C4-2B (cell line): Measurements from ENCODE around the gene TPCN2.

Source experiments
- H3K27ac ChIP-seq: fragments of 450-650 bp; 2 replicates; pipeline ENCODE4 v1.5.1; 2017
- ZFX ChIP-seq: fragments of 450-650 bp; IDR thresholded peaks from 2 replicates; pipeline ENCODE4 v1.6.1; 2017
- TF ChIP-seq, protein P1 (sequence below): fragments of 450-650 bp; conservative IDR thresholded peaks from 2 replicates; pipeline ENCODE4 v1.5.1; 2017; ENCODE audit warnings: mild to moderate bottlenecking

The TPCN2 gene

DNA sequence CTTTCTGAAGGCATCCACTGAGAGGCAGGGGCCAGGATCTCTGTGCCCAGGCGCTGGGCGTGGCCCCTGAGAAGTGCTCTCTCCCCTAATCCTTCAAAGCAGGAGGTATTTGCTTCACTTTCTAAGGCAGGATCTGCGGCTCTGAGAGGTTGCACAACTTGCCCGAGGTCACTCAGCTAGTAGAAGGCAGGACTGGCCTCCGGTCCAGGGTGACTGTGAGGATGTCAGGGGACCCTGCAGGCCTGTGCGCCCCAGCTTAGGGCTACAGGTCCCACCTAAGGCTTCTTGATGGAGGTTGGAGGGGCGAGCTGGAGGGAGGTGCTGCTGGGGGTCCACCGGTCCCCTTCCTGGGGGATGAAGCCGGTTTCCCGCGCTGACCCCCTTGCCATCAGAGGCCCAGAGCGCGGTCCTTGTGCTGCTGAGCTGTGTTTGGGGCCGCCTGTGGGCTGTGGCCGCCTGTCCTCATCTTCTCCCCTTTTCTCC lies 108.0 kb downstream of the TPCN2 start:
- no peak overlapping the region for H3K27ac ChIP-seq

DNA sequence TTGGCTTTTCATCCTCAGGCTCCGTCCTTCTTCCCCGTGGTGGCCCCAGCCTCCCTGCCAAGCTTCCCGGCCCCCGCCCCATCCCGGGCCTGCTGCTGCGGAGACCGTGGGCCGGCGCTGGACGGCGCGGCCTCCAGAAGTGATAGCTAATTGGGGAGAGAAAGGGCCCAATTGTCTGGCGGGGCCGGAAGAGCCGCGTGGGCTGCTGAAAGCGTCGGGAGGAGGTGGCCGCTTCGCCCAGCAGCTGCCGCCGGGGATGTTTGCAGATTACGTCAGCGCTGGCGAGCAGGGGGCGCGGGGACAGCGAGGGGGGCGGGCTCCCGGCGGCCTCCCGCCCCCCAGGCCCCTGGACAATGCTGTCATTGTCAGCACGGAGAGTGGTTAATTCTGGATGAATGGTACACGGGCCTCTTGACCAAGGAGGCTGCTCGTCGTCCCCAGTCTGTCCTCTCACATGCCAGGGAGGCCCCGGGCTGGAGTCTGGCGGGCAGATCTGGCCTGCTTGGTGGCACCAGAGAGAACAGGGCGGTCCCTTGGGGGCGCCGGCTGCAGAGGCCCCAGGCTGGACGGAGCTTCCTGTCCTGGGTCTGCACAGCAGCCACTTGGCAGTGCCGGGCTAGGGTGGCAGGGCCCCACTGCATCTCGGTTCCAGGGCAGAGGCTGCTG lies 108.6 kb downstream of the TPCN2 start:
- no peak for TF ChIP-seq ZFX
- TF ChIP-seq, protein P1, sequence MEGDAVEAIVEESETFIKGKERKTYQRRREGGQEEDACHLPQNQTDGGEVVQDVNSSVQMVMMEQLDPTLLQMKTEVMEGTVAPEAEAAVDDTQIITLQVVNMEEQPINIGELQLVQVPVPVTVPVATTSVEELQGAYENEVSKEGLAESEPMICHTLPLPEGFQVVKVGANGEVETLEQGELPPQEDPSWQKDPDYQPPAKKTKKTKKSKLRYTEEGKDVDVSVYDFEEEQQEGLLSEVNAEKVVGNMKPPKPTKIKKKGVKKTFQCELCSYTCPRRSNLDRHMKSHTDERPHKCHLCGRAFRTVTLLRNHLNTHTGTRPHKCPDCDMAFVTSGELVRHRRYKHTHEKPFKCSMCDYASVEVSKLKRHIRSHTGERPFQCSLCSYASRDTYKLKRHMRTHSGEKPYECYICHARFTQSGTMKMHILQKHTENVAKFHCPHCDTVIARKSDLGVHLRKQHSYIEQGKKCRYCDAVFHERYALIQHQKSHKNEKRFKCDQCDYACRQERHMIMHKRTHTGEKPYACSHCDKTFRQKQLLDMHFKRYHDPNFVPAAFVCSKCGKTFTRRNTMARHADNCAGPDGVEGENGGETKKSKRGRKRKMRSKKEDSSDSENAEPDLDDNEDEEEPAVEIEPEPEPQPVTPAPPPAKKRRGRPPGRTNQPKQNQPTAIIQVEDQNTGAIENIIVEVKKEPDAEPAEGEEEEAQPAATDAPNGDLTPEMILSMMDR, result no peak
- H3K27ac ChIP-seq, result no peak overlapping the region

More for the DNA sequence above, 108.0 kb downstream of the TPCN2 start:
- TF ChIP-seq, protein P1, result no peak
- TF ChIP-seq ZFX, result no peak

DNA sequence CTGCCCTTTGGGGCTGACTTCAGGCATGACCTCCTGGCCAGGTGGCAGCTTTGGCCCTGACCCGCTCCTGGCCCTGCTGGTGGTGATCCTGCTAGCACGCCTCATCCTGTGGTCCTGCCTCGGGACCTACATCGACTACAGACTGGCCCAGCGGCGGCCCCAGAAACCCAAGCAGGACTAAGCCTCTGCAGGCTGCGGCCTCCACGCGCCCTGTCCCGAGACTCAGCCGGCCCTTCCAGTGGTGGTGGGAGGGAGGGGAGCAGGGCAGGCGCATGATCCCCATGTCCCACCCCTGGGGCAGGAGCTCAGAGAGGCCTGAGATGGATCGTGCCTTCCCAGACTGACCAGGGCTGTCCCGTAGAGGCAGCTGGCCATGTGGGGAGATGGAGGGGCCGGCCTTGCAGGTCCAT lies 109.1 kb downstream of the TPCN2 start:
- H3K27ac ChIP-seq, result no peak overlapping the region
- TF ChIP-seq, protein P1, result no peak

DNA sequence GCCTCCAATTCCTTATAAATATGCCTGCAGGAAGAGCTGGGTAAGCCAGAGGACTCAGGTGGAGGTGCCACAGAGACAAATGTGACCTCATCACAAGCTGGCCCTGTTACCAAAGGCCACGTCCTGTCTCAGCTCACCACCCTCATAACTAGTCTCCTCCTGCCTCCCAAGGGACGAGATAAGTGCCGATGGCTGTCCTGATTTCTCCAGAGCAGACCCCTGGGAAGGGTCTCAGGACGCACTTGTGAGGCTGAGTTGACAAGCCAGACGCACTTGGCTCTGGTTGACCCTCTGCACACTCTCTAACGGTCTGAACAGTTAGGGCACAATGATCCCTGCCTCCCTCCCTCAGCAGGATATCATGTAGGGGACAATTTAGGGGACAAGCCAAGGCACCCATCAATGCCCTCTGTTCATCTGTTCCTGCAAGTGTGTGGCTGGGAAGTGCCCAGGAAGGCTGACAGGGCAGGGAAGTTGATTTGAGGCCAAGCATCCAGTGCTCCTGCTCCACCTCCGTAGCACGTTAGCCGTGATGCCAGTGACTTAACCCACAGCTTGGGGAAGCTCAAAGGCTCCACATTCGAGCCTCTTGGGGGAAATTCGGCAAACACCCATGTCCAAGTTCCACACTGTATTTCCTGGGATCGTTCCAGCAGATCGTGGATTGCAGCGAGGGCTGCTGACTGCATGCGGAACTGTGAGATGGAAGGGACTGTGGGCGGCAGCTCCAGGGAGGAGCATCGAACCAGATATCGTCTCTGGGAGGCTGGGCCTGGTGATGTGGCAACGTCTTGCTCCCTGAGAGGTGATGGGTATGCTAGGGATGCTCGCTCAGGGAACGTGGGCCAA lies 109.8 kb downstream of the TPCN2 start:
- TF ChIP-seq, protein P1, result no peak
- no peak overlapping the region for H3K27ac ChIP-seq

DNA sequence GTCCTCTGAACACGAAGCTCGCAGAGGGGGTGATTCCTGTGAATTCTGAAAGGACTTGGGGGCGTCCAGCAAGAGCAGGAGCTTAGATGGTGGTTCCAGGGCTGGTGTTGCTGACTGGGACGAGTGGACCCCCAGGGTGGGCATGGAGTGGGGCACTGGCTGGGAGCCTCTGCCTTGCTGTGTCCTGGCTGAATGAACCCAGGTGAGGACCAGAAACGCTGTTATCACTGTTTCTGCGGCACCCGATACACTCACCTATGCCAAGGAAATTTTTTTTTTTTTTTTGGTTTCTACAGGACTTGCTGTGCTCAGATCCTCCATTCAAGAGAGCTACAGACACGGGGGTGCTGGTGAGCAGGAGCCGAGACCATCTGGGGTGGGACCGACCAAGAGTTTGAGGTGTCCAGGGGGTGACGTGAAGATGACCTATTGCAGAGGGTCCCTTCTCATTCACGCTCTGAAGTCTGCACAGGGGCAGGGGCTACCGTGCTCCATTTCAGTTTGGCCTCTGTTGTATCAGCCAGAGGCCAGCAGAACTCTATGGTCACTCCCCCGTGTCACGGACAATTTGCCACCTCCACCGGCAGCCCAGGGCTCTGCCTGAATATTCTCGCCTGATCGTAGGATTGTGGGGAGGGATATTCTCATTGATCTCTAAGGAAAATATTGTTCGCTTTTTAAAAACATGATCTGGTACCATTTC lies 110.6 kb downstream of the TPCN2 start:
- H3K27ac ChIP-seq, result no peak overlapping the region
- TF ChIP-seq, protein P1, result no peak
- no peak for TF ChIP-seq ZFX

DNA sequence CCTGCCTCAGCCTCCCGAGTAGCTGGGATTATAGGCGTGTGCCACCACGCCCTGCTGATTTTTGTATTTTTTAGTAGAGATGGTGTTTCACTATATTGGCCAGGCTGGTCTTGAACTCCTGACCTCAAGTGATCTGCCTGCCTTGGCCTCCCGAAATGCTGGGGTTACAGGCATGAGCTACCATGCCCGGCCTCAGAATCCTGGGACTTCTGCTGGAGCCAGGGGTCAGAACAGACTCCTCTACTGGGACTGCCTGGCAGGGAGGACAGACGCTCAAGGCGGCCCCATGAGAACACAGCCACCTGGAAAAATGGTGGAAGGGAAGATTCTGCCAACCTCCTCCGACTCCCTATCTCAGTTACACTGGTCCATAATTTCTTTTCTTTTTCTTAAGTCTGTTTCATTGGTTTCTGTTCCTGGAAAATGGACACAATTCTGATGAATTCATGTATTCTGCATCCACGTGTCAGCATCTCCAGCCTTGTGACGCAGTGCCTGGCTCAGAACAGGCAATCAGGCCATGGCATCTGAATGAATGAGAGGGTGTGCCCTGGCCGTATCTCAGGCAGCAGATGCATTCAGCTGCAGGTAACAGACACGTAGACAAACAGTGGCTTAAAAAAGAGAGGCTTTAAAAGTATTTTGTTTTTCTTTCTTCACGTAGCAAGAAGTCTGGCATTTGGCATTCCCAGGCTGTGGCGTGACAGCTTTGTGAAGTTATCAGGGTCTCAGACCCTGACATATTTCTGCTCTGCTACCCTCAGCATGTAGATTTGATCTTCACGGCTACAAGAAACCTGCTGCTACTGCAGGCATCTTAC lies 111.8 kb downstream of the TPCN2 start:
- no peak for TF ChIP-seq ZFX
- TF ChIP-seq, protein P1, result no peak
- no peak overlapping the region for H3K27ac ChIP-seq
